Activated CD4-positive, alpha-beta T cell treated with anti-CD3 and anti-CD28 coated beads for 24 hours (primary cell): ENCODE measurements around the gene ACAD11.

Source experiments
- DNase-seq, 2 donors: peaks; one replicate each; pipeline ENCODE4 v3.0.0-alpha.2; 2020; ENCODE audit warnings: low read depth in 2 of 2

The ACAD11 gene

DNA sequence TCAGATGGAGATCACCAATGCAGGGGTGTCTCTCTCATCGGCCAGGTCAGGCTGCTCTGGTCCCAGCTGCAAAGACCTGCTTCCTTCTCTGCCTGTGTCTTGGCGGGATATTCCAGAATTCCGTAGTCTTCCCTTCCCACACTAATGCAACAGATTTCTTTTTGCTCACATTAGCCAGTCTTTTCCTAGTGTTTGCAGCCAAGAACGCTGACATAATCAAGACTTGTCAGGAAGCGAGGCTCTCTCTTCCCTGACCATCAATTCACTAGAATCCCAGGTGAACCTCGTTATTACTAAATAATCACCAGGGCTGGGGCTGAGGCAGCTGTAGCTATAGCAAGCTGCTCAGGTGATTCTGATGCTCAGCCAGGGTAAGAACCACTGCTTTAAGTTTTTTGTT, 105.8 kb downstream of the ACAD11 start:
- DNase-seq, result no peak

- DNase-seq, result no peak
Measured at GRCh38 chr3:132550579-132551305, 108.9 kb downstream of the ACAD11 start.

GRCh38 chr3:132549890-132550578, 109.6 kb downstream of the ACAD11 start:
- no peak for DNase-seq

DNA sequence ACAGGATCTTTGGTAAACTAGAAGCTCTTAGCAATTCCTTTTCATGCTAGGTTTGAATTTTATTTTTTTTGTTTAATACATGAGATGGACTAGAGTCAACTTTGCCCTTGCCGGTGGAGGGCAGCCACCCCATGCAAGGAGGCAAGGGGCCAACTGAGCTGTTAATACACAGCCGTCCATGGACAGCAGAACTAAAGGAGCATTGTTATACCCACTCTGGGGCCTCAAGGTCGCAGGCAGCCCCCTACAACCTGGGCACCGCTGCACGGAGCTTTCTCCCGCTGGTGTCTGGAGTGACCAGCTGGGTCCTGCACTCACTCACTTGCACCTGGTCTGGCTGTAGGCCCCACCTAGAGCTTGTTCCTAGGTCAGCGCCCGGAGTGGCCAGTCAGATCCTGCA, 110.4 kb downstream of the ACAD11 start:
- DNase-seq, result no peak

DNA sequence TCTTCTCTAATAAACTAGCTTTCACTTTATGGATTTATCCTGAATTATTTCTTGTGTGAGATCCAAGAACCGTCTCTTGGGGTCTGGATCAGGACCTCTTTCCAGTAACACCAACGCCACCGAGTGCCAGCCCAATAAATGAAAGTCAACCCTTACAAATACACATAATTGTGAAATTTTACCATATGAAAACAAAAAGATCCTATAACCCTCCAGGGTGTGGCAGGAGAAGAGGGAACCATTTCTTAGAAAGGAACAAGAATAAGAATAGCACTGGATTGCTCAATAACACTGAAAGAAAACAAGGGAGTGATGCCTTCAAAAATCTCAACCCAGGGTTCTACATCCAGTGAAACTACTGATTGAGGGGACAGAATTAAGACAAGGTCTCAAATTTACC, 114.1 kb downstream of the ACAD11 start:
- DNase-seq, result no peak

GRCh38 chr3:132544130-132544529, 115.5 kb downstream of the ACAD11 start:
- DNase-seq, result no peak

DNA sequence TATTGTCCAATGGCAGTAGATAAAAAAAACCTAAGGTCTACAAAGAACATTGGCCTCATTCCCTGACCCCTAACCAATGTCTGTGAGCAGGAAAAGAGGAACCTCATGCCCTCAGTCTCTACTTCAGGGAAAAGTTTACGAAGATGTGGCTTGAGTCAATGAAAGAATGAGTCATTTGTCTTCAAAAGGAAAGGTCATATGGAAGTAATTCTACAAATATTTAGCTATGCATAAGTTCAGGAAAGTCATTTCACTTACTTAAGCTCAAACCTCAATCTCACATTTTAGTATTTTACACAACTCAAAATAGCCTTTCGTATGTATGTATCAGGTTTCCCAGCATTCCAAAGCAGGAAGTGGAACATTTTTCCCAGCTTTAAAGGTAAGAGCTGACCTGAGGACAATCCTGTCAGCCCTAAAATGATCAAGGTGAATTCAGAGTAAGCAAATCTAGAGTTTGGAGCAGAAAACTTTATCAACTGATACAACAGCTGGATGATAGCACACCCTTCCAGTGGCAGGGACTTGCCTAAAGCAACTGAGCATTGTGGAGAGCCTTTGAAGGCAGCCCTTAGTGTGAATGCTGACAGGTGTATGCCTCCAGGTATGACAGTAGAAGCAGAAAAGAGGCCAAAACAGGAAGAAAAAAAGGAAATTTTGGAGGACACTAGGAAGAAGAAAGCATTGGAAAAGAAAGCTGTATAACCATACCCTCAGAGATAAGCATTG, 116.4 kb downstream of the ACAD11 start:
- no peak for DNase-seq

- DNase-seq, result no peak
Measured at GRCh38 chr3:132542577-132542976, 117.0 kb downstream of the ACAD11 start.

GRCh38 chr3:132539681-132540080, 119.9 kb downstream of the ACAD11 start:
- no peak for DNase-seq

DNA sequence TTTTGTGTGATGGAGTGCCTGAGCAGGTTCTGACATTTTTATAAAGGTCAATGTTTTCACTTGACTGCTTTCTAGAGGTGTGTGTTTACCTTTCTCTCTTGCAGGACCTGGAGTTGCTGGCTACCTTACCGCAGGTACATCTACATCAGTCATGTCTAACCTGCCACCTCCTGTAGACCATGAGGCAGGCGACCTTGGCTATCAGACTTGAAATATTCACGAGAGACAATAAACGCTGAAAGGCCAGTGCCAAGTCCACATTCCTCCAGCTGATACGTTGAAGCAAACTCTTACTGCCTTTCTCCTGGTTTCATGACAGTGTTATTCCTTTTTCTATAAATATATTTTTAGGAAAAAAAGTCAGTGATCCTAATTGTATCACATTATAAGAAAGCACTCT, 121.5 kb downstream of the ACAD11 start:
- DNase-seq, result no peak

DNA sequence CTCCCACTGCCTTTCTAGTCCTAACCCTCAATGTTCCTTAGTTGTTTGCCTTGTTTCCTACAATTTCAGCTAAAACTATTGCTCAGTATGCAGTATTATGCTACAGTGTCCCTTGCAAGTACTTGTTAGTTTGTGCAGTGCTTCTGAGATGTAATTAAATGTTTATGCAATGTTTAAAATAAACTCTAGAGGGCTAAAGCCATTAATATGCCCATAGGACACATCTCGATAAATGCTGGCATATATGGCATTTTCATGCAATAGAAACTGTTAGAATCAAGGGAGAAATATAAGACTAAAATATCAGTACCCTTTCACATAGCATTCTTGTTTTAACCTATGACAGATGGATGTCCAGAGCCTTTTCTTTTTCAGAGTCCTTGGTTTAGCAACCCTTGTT, 122.3 kb downstream of the ACAD11 start:
- no peak for DNase-seq

DNA sequence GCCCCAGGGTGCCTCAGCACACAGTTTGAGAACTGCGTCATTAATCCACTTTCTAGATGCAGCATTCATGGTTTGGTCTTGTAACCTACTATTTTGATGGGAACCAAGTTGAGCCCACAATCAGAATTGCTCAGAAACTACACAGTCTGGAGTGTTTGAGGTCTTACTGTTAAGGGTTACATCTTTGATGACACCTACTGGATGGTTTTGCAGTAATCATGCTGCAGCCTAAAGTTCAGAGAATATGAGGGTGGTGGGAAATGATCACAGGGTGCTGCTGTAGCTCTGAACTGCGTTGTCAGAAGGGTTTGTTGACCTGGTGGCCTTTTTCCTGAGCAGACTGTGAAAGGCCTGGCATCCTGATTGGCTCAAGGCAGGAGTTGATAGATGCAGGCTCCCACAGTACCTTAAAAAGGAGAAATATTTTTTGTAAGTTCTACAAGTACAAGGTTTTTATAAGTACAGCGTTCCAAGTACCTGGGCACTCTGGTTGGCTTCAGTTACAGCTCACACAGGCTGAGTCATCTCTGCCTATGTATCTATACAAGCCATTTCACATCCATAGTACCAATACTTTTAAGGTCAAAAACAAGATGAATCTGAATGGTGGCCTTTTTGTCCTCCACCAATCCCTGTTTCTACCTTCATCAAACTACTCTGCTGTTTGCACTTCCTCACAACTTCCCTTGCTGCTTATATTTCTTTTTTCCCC, 123.0 kb downstream of the ACAD11 start:
- DNase-seq, result no peak

GRCh38 chr3:132535575-132536441, 123.8 kb downstream of the ACAD11 start:
- DNase-seq, result peak; percentile 31 to 34

- no peak for DNase-seq
Measured at GRCh38 chr3:132530624-132531023, 129.0 kb downstream of the ACAD11 start.

- no peak for DNase-seq
Measured at GRCh38 chr3:132522353-132522752, 137.3 kb downstream of the ACAD11 start.

DNA sequence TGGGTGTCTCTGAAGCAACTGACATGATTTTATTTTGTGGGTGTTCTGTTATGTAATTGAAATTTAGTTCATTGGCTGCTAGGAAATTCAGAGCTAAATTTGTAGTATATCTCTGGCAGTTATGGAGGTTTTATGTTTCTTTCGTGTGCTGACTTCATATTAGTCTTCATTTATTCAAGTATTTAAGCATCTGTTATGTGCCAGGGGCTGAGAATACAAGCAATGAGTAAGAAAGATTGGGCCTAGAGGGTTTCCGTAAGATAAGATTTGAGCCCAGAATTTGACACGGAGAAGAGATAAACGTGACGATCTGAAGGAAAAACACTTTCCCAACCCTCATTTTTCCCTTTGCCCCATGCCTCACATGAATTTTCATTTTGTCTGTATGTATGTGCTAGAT, 137.7 kb downstream of the ACAD11 start:
- no peak for DNase-seq

- DNase-seq, result no peak
Measured at GRCh38 chr3:132519914-132520313, 139.7 kb downstream of the ACAD11 start.

DNA sequence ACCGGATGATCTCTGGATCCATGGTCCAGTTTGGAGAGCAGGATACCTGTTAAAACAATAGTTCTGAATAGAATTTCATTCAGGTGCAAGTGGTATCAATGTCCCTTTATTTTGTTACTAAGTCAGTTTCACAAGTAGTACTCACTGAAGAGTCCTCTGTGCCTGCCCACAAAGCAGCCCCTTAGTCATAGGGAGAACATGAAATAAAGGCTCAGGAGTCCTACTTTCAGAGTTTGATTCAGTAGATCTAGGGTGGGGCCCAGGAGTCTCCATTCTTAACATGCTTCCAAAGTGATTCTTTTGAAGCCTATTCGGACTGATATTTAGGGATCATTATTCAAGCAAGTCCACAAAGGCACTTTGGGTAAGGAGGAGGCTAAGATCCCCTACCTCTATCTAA, 142.3 kb downstream of the ACAD11 start:
- DNase-seq, result no peak

DNA sequence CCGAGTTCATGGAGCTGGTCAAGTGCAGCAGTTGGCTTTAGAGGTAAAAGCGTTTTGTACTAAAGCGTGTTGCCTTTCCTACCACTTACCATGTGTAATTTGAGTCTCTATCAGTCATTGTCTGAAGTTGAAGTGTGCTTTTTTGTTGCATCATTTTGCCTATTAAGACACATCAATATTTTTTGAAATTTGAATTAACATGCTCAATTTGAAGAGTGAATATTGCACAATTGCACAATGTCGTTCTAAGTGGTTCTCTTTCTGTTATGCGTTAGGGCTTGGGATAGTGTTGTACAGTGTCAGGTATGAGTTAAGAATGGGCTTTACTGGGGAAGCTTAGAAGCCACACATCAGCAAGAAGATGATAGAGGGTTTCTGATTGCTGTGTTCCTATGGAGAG, 146.6 kb downstream of the ACAD11 start:
- DNase-seq, result no peak

GRCh38 chr3:132509506-132509905, 150.1 kb downstream of the ACAD11 start:
- DNase-seq, result no peak

DNA sequence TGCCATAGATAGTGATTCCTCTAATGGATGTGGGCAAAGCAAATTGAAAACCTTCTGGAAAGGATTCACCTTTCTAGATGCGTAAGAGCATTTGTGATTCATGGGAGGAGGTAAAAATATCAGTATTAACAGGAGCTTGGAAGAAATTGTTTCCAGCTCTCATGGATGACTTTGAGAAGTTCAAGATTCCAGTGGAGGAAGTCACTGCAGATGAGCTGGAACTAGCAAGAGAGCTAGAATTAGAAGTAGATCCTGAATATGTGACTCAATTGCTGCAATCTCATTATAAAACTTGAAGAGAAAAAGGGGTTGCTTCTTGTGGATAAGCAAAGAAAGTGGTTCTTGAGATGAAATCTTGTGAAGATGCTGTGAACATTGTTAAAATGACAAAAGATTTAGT, 150.5 kb downstream of the ACAD11 start:
- no peak for DNase-seq
